Sigmoid colon (tissue), 7 donors: ENCODE measurements around the gene PCDHB8. TPM values are rescaled to one million over a fixed set of nuclear protein-coding genes. Genes with fewer than 3 reads are reported as not detected.
"Not testable (repeated sequence)": the region's sequence is repeated elsewhere in the genome, so short reads cannot be mapped to it uniquely, and the experiment has no call there.

Experiments
- DNase-seq: peaks from one replicate; pipeline ENCODE4 v3.0.0-alpha.2; 2019
- H3K27ac ChIP-seq, 4 donors: fragments of 200-600 bp; sonication (generic); one replicate each; pipeline ENCODE4 v1.5.1; 2016 to 2019; ENCODE audit warnings: mild to moderate bottlenecking in 1 of 4
- H3K27me3 ChIP-seq, 3 donors: fragments of 200-600 bp; sonication (generic); one replicate each; pipeline ENCODE4 v1.5.1; 2019; ENCODE audit warnings: mild to moderate bottlenecking in 1 of 3
- H3K36me3 ChIP-seq, 4 donors: fragments of 200-600 bp; sonication (generic); one replicate each; pipeline ENCODE4 v1.5.1; 2016 to 2019
- H3K4me1 ChIP-seq, 4 donors: fragments of 200-600 bp; sonication (generic); one replicate each; pipeline ENCODE4 v1.5.1; 2017 to 2019
- H3K4me3 ChIP-seq, 4 donors: fragments of 200-600 bp; sonication (generic); one replicate each; pipeline ENCODE4 v1.5.1; 2017 to 2019; ENCODE audit warnings: mild to moderate bottlenecking in 2 of 4, moderate library complexity in 1 of 4
- H3K9me3 ChIP-seq, 4 donors: fragments of 200-600 bp in 3 of 4; sonication (generic) in 3 of 4; one replicate each; pipeline versions ENCODE4 v1.5.1 to v1.6.1; 2013 to 2019
- EP300 ChIP-seq, 4 donors: sonication (generic); formaldehyde crosslinking; IDR thresholded peaks; one replicate each; pipeline ENCODE4 v1.6.1; 2017; ENCODE audit warnings: antibody characterized with exemption in 4 of 4
- POLR2A ChIP-seq, 2 donors: fragments of 450-650 bp; IDR thresholded peaks; one replicate each; pipeline ENCODE4 v1.6.1; 2016; ENCODE audit warnings: antibody characterized with exemption in 2 of 2, mild to moderate bottlenecking in 2 of 2, moderate library complexity in 2 of 2
- POLR2AphosphoS5 ChIP-seq, 4 donors: sonication (generic); formaldehyde crosslinking; IDR thresholded peaks; one replicate each; pipeline ENCODE4 v1.6.1; 2017; ENCODE audit warnings: antibody characterized with exemption in 4 of 4
- WGBS, 2 donors: extraction: QIAGEN DNeasy Blood & Tissue Kit; methylation state at CpG; one replicate each; pipeline ENCODE4 v1.1.7; 2013; 5-methylcytosine and 5-hydroxymethylcytosine counted together
- intact Hi-C: fragments of 100-400 bp; cut with DNase I; formaldehyde crosslinking; loops from one replicate; pipeline ENCODE4 v1.15.1; 2023
- polyA plus RNA-seq, 3 donors: library from polyadenylated mRNA; stranded (reverse); fragments of 200-250 nt; gene quantifications; one replicate each; pipeline ENCODE4 v1.2.3, GENCODE V29; 2013
- total RNA-seq, 4 donors: library from RNA; depleted of rRNA; stranded (reverse); fragments of >200 nt; gene quantifications; one replicate each; pipeline ENCODE4 v1.1.0, GENCODE V29; 2016
- TF ChIP-seq, protein P1 (sequence below), 4 experiments: fragments of 450-650 bp in 3 of 4; fragments of 200-600 bp in 1 of 4; IDR thresholded peaks; one replicate each; pipeline ENCODE4 v1.5.1; 2016 to 2019; ENCODE audit warnings: antibody characterized with exemption in 4 of 4, mild to moderate bottlenecking in 3 of 4, moderate library complexity in 2 of 4
- donor health status: healthy with polysubstance abuse.
- donor health status: Bipolar disorder and iron deficiency.
- donor health status: healthy.

PCDHB8 gene
- total RNA-seq = 1 to 10 TPM in 2 of 4 donors, under 1 TPM in 2; 0.71 to 2.3 (median 1.4) TPM
- polyA plus RNA-seq = under 1 TPM in 1 of 3 donors, not detected in 2; 0.19 TPM

DNA sequence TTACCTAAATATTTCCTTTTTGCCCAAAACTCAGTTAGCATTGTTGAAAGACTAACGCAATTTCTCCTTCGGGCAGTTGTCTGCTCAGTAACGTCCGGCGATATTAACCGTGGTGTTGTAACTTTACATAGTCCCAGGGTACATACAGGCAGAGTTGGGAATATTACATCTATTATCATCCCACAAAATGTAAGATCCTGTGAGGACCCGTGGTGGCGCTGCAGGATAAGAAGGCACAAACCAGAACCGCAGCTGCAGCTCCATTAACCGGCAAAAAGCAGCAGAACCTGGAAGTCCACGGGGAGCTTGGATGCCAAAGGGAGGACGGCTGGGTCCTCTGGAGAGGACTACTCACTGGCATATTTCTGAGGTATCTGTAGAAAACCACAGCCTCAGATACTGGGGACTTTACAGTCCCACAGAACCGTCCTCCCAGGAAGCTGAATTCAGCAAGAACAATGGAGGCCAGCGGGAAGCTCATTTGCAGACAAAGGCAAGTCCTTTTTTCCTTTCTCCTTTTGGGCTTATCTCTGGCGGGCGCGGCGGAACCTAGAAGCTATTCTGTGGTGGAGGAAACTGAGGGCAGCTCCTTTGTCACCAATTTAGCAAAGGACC lies at the start of gene PCDHB8:
TSS of gene PCDHB8 (plus strand) at position 214 of the 615 bp plus-strand sequence. CDS start at position 459, 245 bp downstream.
- Histone ChIP-seq H3K27me3 (peaks cover 4 to 57% (median 4%) of the 10 kb centered on the region in 3 donors), H3K9me3 (peaks cover 12 to 58% (median 20%) of the 10 kb centered on the region in 4 donors)
- H3K36me3 ChIP-seq, H3K27ac ChIP-seq, H3K4me3 ChIP-seq, H3K4me1 ChIP-seq, intact Hi-C loops, DNase-seq: not testable (repeated sequence)
- 26 to 51% methylated on average over 15 to 16 of the region's 18 CpGs for WGBS, 2 donors

DNA sequence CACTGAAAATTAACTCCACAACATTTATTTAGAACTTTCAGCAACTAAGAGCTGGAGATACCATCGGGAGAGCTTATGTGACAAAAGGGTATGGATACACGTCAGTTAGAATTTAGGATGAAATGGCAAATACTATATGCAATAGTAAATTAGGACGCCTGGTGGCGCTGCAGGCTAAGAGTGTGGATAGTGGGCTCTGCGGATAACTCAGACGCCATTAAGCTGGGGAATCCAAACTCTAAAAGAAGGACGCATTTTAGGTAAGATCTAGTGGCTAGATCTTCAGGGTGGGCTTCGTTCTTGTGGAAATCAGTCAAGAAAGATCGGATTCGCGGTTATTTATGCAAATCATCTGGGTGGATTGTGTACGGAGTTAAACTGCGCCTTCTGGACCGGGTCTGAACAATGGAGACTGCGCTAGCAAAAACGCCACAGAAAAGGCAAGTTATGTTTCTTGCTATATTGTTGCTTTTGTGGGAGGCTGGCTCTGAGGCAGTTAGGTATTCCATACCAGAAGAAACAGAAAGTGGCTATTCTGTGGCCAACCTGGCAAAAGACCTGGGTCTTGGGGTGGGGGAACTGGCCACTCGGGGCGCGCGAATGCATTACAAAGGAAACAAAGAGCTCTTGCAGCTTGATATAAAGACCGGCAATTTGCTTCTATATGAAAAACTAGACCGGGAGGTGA lies 42.4 kb upstream of the PCDHB8 start, which contains the start of gene PCDHB5:
TSS of gene PCDHB5 (plus strand) at position 177 of the 688 bp plus-strand sequence. CDS start at position 406, 229 bp downstream.
- Histone ChIP-seq H3K36me3 (no peaks in the 10 kb centered on the region), H3K27me3 (no peaks in the 10 kb centered on the region), H3K4me3 (peak within 1 kb of the TSS; percentile 12 to 44 (median 34)), H3K9me3 (peaks cover 9 to 42% (median 22%) of the 10 kb centered on the region in 4 donors), H3K4me1 (no peaks in the 10 kb centered on the region), H3K27ac (no peak within 1 kb of the TSS)
- intact Hi-C loops = no loop called here
- TF ChIP-seq, protein P1, sequence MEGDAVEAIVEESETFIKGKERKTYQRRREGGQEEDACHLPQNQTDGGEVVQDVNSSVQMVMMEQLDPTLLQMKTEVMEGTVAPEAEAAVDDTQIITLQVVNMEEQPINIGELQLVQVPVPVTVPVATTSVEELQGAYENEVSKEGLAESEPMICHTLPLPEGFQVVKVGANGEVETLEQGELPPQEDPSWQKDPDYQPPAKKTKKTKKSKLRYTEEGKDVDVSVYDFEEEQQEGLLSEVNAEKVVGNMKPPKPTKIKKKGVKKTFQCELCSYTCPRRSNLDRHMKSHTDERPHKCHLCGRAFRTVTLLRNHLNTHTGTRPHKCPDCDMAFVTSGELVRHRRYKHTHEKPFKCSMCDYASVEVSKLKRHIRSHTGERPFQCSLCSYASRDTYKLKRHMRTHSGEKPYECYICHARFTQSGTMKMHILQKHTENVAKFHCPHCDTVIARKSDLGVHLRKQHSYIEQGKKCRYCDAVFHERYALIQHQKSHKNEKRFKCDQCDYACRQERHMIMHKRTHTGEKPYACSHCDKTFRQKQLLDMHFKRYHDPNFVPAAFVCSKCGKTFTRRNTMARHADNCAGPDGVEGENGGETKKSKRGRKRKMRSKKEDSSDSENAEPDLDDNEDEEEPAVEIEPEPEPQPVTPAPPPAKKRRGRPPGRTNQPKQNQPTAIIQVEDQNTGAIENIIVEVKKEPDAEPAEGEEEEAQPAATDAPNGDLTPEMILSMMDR (IDR thresholded peaks at IDR 0.05) = peak in 1 of 4 experiments; percentile 28
- no peak for TF ChIP-seq POLR2AphosphoS5 (IDR thresholded peaks at IDR 0.05)
- no peak for DNase-seq
- 23 to 43% methylated on average over 22 of the region's 22 CpGs for WGBS, 2 donors

- H3K4me3 ChIP-seq = peak overlapping the region; percentile 12 to 44 (median 34)
- H3K27me3 ChIP-seq = no peaks in the 10 kb centered on the region
- intact Hi-C loops = no loop called here
- peaks cover 9 to 42% (median 22%) of the 10 kb centered on the region in 4 donors for H3K9me3 ChIP-seq
- no peak overlapping the region for H3K27ac ChIP-seq
- DNase-seq = no peak
- H3K36me3 ChIP-seq = no peaks in the 10 kb centered on the region
- WGBS, 2 donors = 49 to 67% methylated on average over 19 of the region's 19 CpGs
- H3K4me1 ChIP-seq = no peaks in the 10 kb centered on the region
- TF ChIP-seq EP300 (IDR thresholded peaks at IDR 0.05) = no peak
- TF ChIP-seq POLR2AphosphoS5 (IDR thresholded peaks at IDR 0.05) = no peak
- TF ChIP-seq, protein P1 (IDR thresholded peaks at IDR 0.05) = no peak
- TF ChIP-seq POLR2A (IDR thresholded peaks at IDR 0.05) = no peak
Observed at GRCh38 chr5:141135718-141136266, 41.8 kb upstream of the PCDHB8 start.

DNA sequence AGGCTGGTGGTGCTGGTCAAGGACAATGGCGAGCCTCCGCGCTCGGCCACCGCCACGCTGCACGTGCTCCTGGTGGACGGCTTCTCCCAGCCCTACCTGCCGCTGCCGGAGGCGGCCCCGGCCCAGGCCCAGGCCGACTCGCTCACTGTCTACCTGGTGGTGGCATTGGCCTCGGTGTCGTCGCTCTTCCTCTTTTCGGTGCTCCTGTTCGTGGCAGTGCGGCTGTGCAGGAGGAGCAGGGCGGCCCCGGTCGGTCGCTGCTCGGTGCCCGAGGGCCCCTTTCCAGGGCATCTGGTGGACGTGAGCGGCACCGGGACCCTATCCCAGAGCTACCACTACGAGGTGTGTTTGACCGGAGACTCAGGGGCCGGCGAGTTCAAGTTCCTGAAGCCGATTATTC lies 40.2 kb upstream of the PCDHB8 start:
- intact Hi-C loops = not testable (repeated sequence)
- 48 to 79% methylated on average over 33 to 34 of the region's 34 CpGs for WGBS, 2 donors
- H3K9me3 ChIP-seq = peaks cover 9 to 38% (median 22%) of the 10 kb centered on the region in 4 donors

GRCh38 chr5:141149812-141150211 lies 27.8 kb upstream of the PCDHB8 start, which contains the start of gene PCDHB6:
Gene PCDHB6, plus strand, starts transcription at chr5:141150057. Its CDS starts 201 bp downstream, at chr5:141150258.
- Histone ChIP-seq H3K36me3 (no peaks in the 10 kb centered on the region), H3K4me1 (no peaks in the 10 kb centered on the region), H3K27ac (no peak within 1 kb of the TSS), H3K27me3 (peaks cover 0 to 18% (median 0%) of the 10 kb centered on the region in 3 donors), H3K4me3 (peak within 1 kb of the TSS in 1 of 4 donors; percentile 27), H3K9me3 (peaks cover 6 to 51% (median 28%) of the 10 kb centered on the region in 4 donors)
- intact Hi-C loops = no loop called here
- DNase-seq = no peak
- WGBS, 2 donors = 20 to 41% methylated on average over 18 of the region's 18 CpGs
- no peak for TF ChIP-seq EP300 (IDR thresholded peaks at IDR 0.05)
- TF ChIP-seq, protein P1 (IDR thresholded peaks at IDR 0.05) = no peak
- TF ChIP-seq POLR2A (IDR thresholded peaks at IDR 0.05) = no peak
- TF ChIP-seq POLR2AphosphoS5 (IDR thresholded peaks at IDR 0.05) = no peak

More for the DNA sequence above, 40.2 kb upstream of the PCDHB8 start:
- not testable (repeated sequence) for H3K27ac ChIP-seq, H3K4me1 ChIP-seq, H3K4me3 ChIP-seq, H3K27me3 ChIP-seq, DNase-seq, H3K36me3 ChIP-seq
